ENCODE results near the gene TTLL8.

GRCh38 chr22:49975543-49976389, 82.3 kb downstream of the TTLL8 start:
- no peak for TF ChIP-seq CTCF (IDR thresholded peaks at IDR 0.05)
- no peak for TF ChIP-seq POLR2A (IDR thresholded peaks at IDR 0.05)

All from heart left ventricle (tissue), 13 donors.